Endothelial cell of coronary artery (primary cell): ENCODE measurements around the gene IDI1. TPM values are rescaled to one million over a fixed set of nuclear protein-coding genes. Genes with fewer than 3 reads are reported as not detected.

Experiments used
- total RNA-seq: library from RNA; depleted of rRNA; stranded (reverse); fragments of >200 nt; gene quantifications from 2 replicates; pipeline ENCODE4 v1.2.3, GENCODE V29; 2014

IDI1 gene
- 23.5 and 28.6 TPM in 2 replicates for total RNA-seq

GRCh38 chr10:1048732-1049424 is at the start of gene IDI1:
TSS of gene IDI1 (minus strand) at chr10:1049119. CDS start at chr10:1049003, 116 bp downstream.

GRCh38 chr10:1056326-1057105 is 7.6 kb upstream of the IDI1 start, which contains the start of gene WDR37:
TSS of gene WDR37 (plus strand) at chr10:1056385. CDS start at chr10:1072156, 15,771 bp downstream.

GRCh38 chr10:1025683-1026082 is 23.2 kb downstream of the IDI1 start, which contains the start of gene IDI2:
TSS of gene IDI2 (minus strand) at chr10:1025859. CDS start at chr10:1024723, 1,136 bp downstream.

Other genes with a start within 250 kb of the IDI1 start
- gene LARP4B, start 117.4 kb downstream of the IDI1 start, total RNA-seq = 28.4 and 34.7 TPM in 2 replicates
- 36.9 and 54.7 TPM in 2 replicates for gene GTPBP4, start 60.7 kb downstream of the IDI1 start, total RNA-seq
- gene IDI2, start 23.3 kb downstream of the IDI1 start, total RNA-seq = not detected in 2 replicates
- gene WDR37, start 7.3 kb upstream of the IDI1 start, total RNA-seq = 19.9 and 24.0 TPM in 2 replicates